Endothelial cell of umbilical vein (primary cell): Measurements from ENCODE around the gene EZR. TPM values are rescaled to one million over a fixed set of nuclear protein-coding genes. Genes with fewer than 3 reads are reported as not detected.
A peak's percentile ranks its signal among the peaks of the same experiment; 100 is the strongest.

ENCODE experiments used
- BruUV-seq: library from RNA; stranded (reverse); fragments of 400-500 nt; replicated peaks from 2 replicates; lab custom pipeline; 2021; lab: Mats Ljungman, UMichigan
- CTCF ChIA-PET: fragments of 300-600, 350-600 bp; sonication (Branson Sonifier 250); formaldehyde crosslinking; loops from one replicate; lab custom pipeline; 2021; ENCODE audit warnings: antibody characterized with exemption, inconsistent platforms; lab: Charles Lee
- POLR2A ChIA-PET: fragments of 300-600, 350-600 bp; sonication (Branson Sonifier 250); formaldehyde crosslinking; loops from one replicate; lab custom pipeline; 2021; ENCODE audit warnings: antibody characterized with exemption, inconsistent platforms; lab: Charles Lee
- DNase-seq: peaks from one replicate; pipeline ENCODE4 v3.0.0-alpha.2; 2011; ENCODE audit warnings: low read depth, low spot score
- FAIRE-seq: peaks from 2 replicates; lab custom pipeline; 2011; peaks lifted over from hg19 to GRCh38; lab: Jason Lieb, UNC
- H2AFZ ChIP-seq: 2 replicates; pipeline ENCODE4 v1.6.0; 2012; ENCODE audit warnings: low read depth, low read length, control low read depth, inconsistent platforms
- H3K27ac ChIP-seq: 2 replicates; pipeline ENCODE4 v1.5.1; 2011; ENCODE audit warnings: low read depth, mild to moderate bottlenecking, control low read depth, low read length, moderate library complexity; ENCODE audit not compliant: insufficient read depth
- H3K27me3 ChIP-seq, 2 experiments: 2 replicates each; pipeline versions ENCODE4 v1.6.0 to v1.6.1; 2011; ENCODE audit warnings: low read length in 2 of 2, mixed read lengths in 1 of 2; ENCODE audit not compliant: control insufficient read depth in 2 of 2, insufficient read depth in 2 of 2
- H3K36me3 ChIP-seq, 2 experiments: 2 replicates in 1 of 2; 3 replicates in 1 of 2; pipeline ENCODE4 v1.5.1; 2011; ENCODE audit warnings: low read length in 2 of 2, mild to moderate bottlenecking in 1 of 2, moderate library complexity in 1 of 2; ENCODE audit not compliant: control insufficient read depth in 2 of 2, insufficient read depth in 2 of 2; ENCODE audit errors: extremely low read depth in 1 of 2
- H3K4me1 ChIP-seq: 3 replicates; pipeline ENCODE4 v1.5.1; 2011; ENCODE audit warnings: mild to moderate bottlenecking, low read length; ENCODE audit not compliant: control insufficient read depth, insufficient read depth; ENCODE audit errors: extremely low read depth
- H3K4me2 ChIP-seq: 2 replicates; pipeline ENCODE4 v1.6.1; 2011; ENCODE audit warnings: low read length, control low read depth, mixed read lengths; ENCODE audit not compliant: insufficient read depth
- H3K4me3 ChIP-seq, 3 experiments: fragments of 200-600 bp in 1 of 3; sonication (generic), shearing (Covaris generic) in 1 of 3; replicated peaks in 1 of 3; 2 replicates each; pipeline ENCODE4 v1.5.1; 2011 to 2016; ENCODE audit warnings: control low read depth in 3 of 3, low read length in 3 of 3, mild to moderate bottlenecking in 2 of 3, inconsistent platforms in 1 of 3, low read depth in 1 of 3, moderate library complexity in 1 of 3; ENCODE audit not compliant: insufficient read depth in 1 of 3
- H3K79me2 ChIP-seq: 2 replicates; pipeline ENCODE4 v1.6.0; 2012; ENCODE audit warnings: low read length, inconsistent platforms; ENCODE audit not compliant: control insufficient read depth, insufficient read depth
- H3K9ac ChIP-seq: replicated peaks from 2 replicates; pipeline ENCODE3; 2011; ENCODE audit warnings: low read length, control low read depth; ENCODE audit not compliant: insufficient read depth; ENCODE audit errors: extremely low read depth
- H3K9me1 ChIP-seq: replicated peaks from 3 replicates; pipeline ENCODE4 v1.6.0; 2011; ENCODE audit warnings: mild to moderate bottlenecking, low read length; ENCODE audit not compliant: control insufficient read depth, insufficient read depth; ENCODE audit errors: extremely low read depth
- H3K9me3 ChIP-seq: replicated peaks from 2 replicates; pipeline ENCODE4 v1.5.1; 2012; ENCODE audit warnings: low read length, inconsistent platforms; ENCODE audit not compliant: control insufficient read depth, insufficient read depth
- H4K20me1 ChIP-seq: replicated peaks from 2 replicates; pipeline ENCODE3; 2011; ENCODE audit warnings: mild to moderate bottlenecking, low read length; ENCODE audit not compliant: control insufficient read depth, insufficient read depth; ENCODE audit errors: extremely low read depth
- EZH2 ChIP-seq: IDR thresholded peaks from 2 replicates; pipeline ENCODE4 v1.6.1; 2012; ENCODE audit warnings: borderline replicate concordance, low read depth, mild to moderate bottlenecking, moderate library complexity, low read length, inconsistent platforms; ENCODE audit not compliant: severe bottlenecking
- FOS ChIP-seq: IDR thresholded peaks from 2 replicates; pipeline ENCODE4 v1.6.1; 2011; ENCODE audit warnings: mild to moderate bottlenecking, low read length, moderate library complexity, borderline replicate concordance; ENCODE audit not compliant: insufficient read depth
- GATA2 ChIP-seq: IDR thresholded peaks from 2 replicates; pipeline ENCODE4 v1.7.0; 2011; ENCODE audit warnings: low read depth, mild to moderate bottlenecking, moderate library complexity, mixed read lengths, low read length; ENCODE audit not compliant: insufficient read length, insufficient read depth
- JUN ChIP-seq: IDR thresholded peaks from 2 replicates; pipeline ENCODE4 v1.6.1; 2011; ENCODE audit warnings: borderline replicate concordance, low read depth; ENCODE audit not compliant: insufficient read length, insufficient read depth
- MYC ChIP-seq: IDR thresholded peaks from one replicate; pipeline ENCODE4 v1.6.1; 2011; ENCODE audit warnings: mild to moderate bottlenecking, low read depth, low read length
- POLR2A ChIP-seq: IDR thresholded peaks from 2 replicates; pipeline ENCODE4 v1.6.1; 2012; ENCODE audit warnings: low read depth, mild to moderate bottlenecking, control low read depth, low read length
- POLR2AphosphoS5 ChIP-seq: IDR thresholded peaks from 2 replicates; pipeline ENCODE4 v1.6.1; 2012; ENCODE audit warnings: low read depth, mild to moderate bottlenecking, control low read depth, low read length, moderate library complexity; ENCODE audit not compliant: insufficient read depth
- dilution Hi-C: fragments of 300-500 bp; cut with MboI; formaldehyde crosslinking; loops from one replicate; pipeline ENCODE4 v1.15.0; 2019; ENCODE audit warnings: low sequenced_read_pairs; ENCODE audit not compliant: extremely low pct_ligation_motif_present
- intact Hi-C: fragments of 100-400 bp; cut with micrococcal nuclease; formaldehyde crosslinking; loops from one replicate; pipeline ENCODE4 v1.10.0; 2022
- polyA plus RNA-seq, 4 experiments: library from polyadenylated mRNA; depleted of rRNA in 3 of 4; stranded (reverse) in 3 of 4; unstranded in 1 of 4; fragments of >200 nt; gene quantifications; 2 replicates each; pipeline versions ENCODE4 v1.2.1 to v1.2.3, GENCODE V29; 2011 to 2012; ENCODE audit warnings: missing spikeins in 1 of 4
- total RNA-seq: library from RNA; stranded (reverse); gene quantifications from 2 replicates; pipeline ENCODE4 v1.2.3, GENCODE V29; 2021
- TF ChIP-seq, protein P1 (sequence below), 2 donors: IDR thresholded peaks; 1 replicate in 1 of 2; 2 replicates in 1 of 2; pipeline ENCODE4 v1.5.1; 2011; ENCODE audit warnings: low read length in 2 of 2, mild to moderate bottlenecking in 2 of 2, moderate library complexity in 2 of 2, control low read depth in 1 of 2, inconsistent platforms in 1 of 2, low read depth in 1 of 2; ENCODE audit not compliant: insufficient read depth in 1 of 2; ENCODE audit errors: extremely low read depth in 1 of 2
- TF ChIP-seq, protein P2 (sequence below): IDR thresholded peaks from 2 replicates; pipeline ENCODE4 v1.6.1; 2011; ENCODE audit not compliant: insufficient read depth, insufficient read length

The EZR gene
- total and polyA plus RNA-seq, 2 donors (not counting 3 experiments of a cell fraction or from before 2014, with no cell fraction given): 58.5 to 108 TPM

DNA sequence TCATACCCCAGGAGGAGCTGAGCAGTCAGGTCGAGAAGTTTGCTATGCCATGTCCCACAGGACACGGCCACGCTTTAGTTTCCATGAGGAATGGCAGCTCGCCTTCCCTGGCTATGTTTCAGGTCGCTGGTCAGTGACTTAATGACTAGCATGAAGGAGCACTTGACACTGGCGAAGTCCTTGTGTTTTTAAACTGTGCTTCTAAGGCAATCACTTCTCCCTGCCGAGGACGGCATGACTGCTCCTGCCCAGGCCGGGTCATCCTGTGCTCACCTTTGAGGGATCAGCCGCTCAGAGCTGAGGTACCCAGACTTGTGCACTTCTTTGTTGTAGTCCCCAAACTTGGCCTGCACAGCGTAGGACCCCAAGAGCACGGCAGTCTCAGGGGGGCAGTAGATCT lies 34.1 kb downstream of the EZR start:
- dilution Hi-C loops: no loop called here
- no peak for DNase-seq
- Histone ChIP-seq H3K9me3 (no peaks in the 10 kb centered on the region), H3K79me2 (peaks cover 7% of the 10 kb centered on the region), H3K9me1 (no peaks in the 10 kb centered on the region), H3K27ac (peak overlapping the region; percentile 18), H3K36me3 (peaks cover 21 to 29% of the 10 kb centered on the region in 2 experiments), H2AFZ (no peak overlapping the region), H3K4me2 (no peak overlapping the region), H3K4me1 (peaks cover 12% of the 10 kb centered on the region), H3K4me3 (no peak overlapping the region), H4K20me1 (no peaks in the 10 kb centered on the region), H3K27me3 (no peaks in the 10 kb centered on the region), H3K9ac (no peak overlapping the region)
- no peak for TF ChIP-seq MYC
- no peak for TF ChIP-seq POLR2A
- no peak for TF ChIP-seq EZH2
- TF ChIP-seq FOS: no peak
- no peak for TF ChIP-seq JUN
- TF ChIP-seq, protein P1, sequence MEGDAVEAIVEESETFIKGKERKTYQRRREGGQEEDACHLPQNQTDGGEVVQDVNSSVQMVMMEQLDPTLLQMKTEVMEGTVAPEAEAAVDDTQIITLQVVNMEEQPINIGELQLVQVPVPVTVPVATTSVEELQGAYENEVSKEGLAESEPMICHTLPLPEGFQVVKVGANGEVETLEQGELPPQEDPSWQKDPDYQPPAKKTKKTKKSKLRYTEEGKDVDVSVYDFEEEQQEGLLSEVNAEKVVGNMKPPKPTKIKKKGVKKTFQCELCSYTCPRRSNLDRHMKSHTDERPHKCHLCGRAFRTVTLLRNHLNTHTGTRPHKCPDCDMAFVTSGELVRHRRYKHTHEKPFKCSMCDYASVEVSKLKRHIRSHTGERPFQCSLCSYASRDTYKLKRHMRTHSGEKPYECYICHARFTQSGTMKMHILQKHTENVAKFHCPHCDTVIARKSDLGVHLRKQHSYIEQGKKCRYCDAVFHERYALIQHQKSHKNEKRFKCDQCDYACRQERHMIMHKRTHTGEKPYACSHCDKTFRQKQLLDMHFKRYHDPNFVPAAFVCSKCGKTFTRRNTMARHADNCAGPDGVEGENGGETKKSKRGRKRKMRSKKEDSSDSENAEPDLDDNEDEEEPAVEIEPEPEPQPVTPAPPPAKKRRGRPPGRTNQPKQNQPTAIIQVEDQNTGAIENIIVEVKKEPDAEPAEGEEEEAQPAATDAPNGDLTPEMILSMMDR (IDR thresholded peaks at IDR 0.05; ENCODE audit: extremely low read depth in 1 of 2, insufficient read depth in 1 of 2, low read depth in 1 of 2, low read length in 2 of 2): no peak
- TF ChIP-seq GATA2: no peak
- TF ChIP-seq, protein P2, sequence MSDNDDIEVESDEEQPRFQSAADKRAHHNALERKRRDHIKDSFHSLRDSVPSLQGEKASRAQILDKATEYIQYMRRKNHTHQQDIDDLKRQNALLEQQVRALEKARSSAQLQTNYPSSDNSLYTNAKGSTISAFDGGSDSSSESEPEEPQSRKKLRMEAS: no peak
- TF ChIP-seq POLR2AphosphoS5: no peak
- ChIA-PET CTCF (interaction anchor here (0.9 to 1.7 kb wide), 5 partner anchors 8 to 188 kb away, joined by 3 to 5 read pairs (median 4); no protein-coding TSS in a partner anchor), POLR2A (no interaction called here)
- BruUV-seq: TSS peak; percentile 15
- intact Hi-C loops: loop anchor here (10.0 kb wide), 1 partner anchor 80 kb away; no protein-coding TSS in a partner anchor
- no peak for FAIRE-seq
